ENCODE data around the gene TMEM201.

Gene TMEM201

DNA sequence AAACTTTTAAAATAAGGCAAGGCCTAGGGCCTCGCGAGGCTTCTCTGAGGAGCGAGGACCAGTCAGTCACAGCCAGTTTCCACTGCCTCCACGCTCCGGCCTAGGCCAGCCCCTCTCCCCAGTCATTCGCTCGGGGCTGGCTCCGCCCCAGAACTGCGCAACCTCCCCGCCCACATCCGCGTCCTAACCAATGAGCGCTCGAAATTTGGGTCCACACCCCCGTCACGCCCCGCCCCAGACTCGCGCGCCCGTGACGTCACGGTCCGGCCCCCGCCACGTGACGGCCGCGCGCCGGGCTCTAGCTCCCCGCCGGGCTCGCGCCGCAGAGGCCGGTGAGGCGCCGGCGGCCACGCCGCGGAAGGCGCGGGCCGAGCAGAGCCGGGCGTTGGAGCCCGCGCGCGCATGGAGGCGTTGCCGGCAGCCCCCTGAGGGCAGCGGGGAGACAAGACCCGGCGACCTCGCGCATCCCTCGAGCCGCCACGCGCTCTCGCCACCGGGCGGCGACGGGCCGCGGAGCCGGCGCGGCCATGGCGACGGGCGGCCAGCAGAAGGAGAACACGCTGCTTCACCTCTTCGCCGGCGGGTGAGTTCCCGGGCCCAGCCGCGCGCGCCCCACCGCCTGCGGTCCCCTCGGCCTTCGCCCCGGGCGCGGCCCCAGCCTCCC, 49.4 kb upstream of the TMEM201 start, which contains the start of gene SLC25A33 (continued):
- TF ChIP-seq, protein P1, sequence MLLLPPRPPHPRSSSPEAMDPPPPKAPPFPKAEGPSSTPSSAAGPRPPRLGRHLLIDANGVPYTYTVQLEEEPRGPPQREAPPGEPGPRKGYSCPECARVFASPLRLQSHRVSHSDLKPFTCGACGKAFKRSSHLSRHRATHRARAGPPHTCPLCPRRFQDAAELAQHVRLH (tag by site-specific recombination; IDR thresholded peaks at IDR 0.05) = no peak
- TF ChIP-seq RBAK (tag by site-specific recombination; IDR thresholded peaks at IDR 0.05) (no peak), ZNF132 (tag by site-specific recombination; IDR thresholded peaks at IDR 0.05; ENCODE audit: borderline replicate concordance) (no peak), ZNF561 (tag by site-specific recombination; IDR thresholded peaks at IDR 0.05; ENCODE audit: borderline replicate concordance) (peak; percentile 50; the same call in 1 of the 2 replicates)
- TF ChIP-seq, protein P2, sequence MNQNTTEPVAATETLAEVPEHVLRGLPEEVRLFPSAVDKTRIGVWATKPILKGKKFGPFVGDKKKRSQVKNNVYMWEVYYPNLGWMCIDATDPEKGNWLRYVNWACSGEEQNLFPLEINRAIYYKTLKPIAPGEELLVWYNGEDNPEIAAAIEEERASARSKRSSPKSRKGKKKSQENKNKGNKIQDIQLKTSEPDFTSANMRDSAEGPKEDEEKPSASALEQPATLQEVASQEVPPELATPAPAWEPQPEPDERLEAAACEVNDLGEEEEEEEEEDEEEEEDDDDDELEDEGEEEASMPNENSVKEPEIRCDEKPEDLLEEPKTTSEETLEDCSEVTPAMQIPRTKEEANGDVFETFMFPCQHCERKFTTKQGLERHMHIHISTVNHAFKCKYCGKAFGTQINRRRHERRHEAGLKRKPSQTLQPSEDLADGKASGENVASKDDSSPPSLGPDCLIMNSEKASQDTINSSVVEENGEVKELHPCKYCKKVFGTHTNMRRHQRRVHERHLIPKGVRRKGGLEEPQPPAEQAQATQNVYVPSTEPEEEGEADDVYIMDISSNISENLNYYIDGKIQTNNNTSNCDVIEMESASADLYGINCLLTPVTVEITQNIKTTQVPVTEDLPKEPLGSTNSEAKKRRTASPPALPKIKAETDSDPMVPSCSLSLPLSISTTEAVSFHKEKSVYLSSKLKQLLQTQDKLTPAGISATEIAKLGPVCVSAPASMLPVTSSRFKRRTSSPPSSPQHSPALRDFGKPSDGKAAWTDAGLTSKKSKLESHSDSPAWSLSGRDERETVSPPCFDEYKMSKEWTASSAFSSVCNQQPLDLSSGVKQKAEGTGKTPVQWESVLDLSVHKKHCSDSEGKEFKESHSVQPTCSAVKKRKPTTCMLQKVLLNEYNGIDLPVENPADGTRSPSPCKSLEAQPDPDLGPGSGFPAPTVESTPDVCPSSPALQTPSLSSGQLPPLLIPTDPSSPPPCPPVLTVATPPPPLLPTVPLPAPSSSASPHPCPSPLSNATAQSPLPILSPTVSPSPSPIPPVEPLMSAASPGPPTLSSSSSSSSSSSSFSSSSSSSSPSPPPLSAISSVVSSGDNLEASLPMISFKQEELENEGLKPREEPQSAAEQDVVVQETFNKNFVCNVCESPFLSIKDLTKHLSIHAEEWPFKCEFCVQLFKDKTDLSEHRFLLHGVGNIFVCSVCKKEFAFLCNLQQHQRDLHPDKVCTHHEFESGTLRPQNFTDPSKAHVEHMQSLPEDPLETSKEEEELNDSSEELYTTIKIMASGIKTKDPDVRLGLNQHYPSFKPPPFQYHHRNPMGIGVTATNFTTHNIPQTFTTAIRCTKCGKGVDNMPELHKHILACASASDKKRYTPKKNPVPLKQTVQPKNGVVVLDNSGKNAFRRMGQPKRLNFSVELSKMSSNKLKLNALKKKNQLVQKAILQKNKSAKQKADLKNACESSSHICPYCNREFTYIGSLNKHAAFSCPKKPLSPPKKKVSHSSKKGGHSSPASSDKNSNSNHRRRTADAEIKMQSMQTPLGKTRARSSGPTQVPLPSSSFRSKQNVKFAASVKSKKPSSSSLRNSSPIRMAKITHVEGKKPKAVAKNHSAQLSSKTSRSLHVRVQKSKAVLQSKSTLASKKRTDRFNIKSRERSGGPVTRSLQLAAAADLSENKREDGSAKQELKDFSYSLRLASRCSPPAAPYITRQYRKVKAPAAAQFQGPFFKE (tag by site-specific recombination; IDR thresholded peaks at IDR 0.05; ENCODE audit: borderline replicate concordance) = no peak

DNA sequence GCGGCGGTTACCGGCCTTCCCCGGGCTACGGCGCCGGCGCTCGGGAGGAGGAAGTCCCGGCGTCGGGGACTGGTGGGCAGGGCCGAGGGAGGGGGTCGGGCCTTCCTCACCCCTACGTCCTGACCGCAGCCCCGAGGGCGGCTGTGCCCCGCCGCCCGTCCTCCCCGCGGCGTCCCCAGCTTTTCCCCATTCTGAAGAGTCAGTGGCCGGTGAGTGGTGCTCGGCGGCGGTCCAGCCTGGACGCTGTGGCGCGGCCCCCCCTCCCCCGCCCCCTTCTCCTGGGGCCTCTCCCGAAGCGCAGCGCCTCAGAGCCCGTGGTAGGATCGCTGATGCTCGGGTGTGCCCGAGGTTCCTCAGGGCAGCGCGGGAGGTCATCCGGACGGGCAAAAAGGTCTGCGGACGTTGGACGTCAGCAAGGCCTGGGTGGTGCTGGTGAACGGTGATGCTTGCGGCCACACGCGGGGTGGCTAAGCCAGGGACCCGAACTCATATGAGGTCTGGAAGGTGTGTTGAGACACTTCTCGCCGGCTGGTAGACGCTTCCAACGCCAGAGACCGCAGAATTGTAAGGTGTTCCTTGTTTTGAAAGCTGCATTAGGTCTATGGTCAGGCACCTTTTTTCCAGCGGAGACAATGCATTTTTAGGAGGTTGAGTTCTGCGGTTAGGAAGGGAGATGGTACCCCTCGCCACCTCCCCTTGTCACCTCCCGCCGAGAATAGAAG, 48.7 kb upstream of the TMEM201 start:
- ChIA-PET POLR2A (interaction anchor here (0.6 to 1.1 kb wide), 5 partner anchors 11 to 666 kb away, joined by 3 to 6 read pairs (median 3); no protein-coding TSS in a partner anchor), CTCF (interaction anchor here (0.6 to 1.3 kb wide), 8 partner anchors 33 to 837 kb away, joined by 3 to 7 read pairs (median 4); no protein-coding TSS in a partner anchor)
- Histone ChIP-seq H3K27ac (ENCODE audit: extremely low read depth, low read depth, low read length) (peak overlapping the region; percentile 86; the same call in 1 of the 2 replicates), H3K4me3 (ENCODE audit: low read depth, low read length) (peak overlapping the region; percentile 82), H3K4me1 (ENCODE audit: control insufficient read depth, insufficient read depth, low read length) (peaks cover 9% of the 10 kb centered on the region), H3K9me3 (ENCODE audit: control insufficient read depth, insufficient read depth, low read depth, low read length) (no peaks in the 10 kb centered on the region), H3K36me3 (ENCODE audit: control insufficient read depth in 2 of 2, insufficient read depth in 1 of 2, low read length in 2 of 2) (no peaks in the 10 kb centered on the region)
- TF ChIP-seq ZFP3 (tag by site-specific recombination; IDR thresholded peaks at IDR 0.05; ENCODE audit: low read depth) (no peak), ZNF792 (tag by site-specific recombination; IDR thresholded peaks at IDR 0.05) (no peak), SP2 (tag by site-specific recombination; IDR thresholded peaks at IDR 0.05) (peak; percentile 69), ZNF433 (tag by site-specific recombination; IDR thresholded peaks at IDR 0.05; ENCODE audit: low read depth) (no peak), ZNF157 (tag by site-specific recombination; IDR thresholded peaks at IDR 0.05) (no peak), MYNN (tag by site-specific recombination; IDR thresholded peaks at IDR 0.05; ENCODE audit: borderline replicate concordance) (no peak), KLF10 (tag by site-specific recombination; IDR thresholded peaks at IDR 0.05) (peak; percentile 73; the same call in 1 of the 2 replicates), ZBTB17 (tag by site-specific recombination; IDR thresholded peaks at IDR 0.05) (peak; percentile 48), BCL11A (tag by site-specific recombination; IDR thresholded peaks at IDR 0.05; ENCODE audit: low read depth) (peak; percentile 70; the same call in 1 of the 2 replicates), ZNF600 (tag by site-specific recombination; IDR thresholded peaks at IDR 0.05) (peak; percentile 81), ZSCAN30 (tag by site-specific recombination; IDR thresholded peaks at IDR 0.05) (no peak; the same call in 1 of the 2 replicates), GLI4 (tag by site-specific recombination; IDR thresholded peaks at IDR 0.05) (no peak), ZBTB8A (tag by site-specific recombination; IDR thresholded peaks at IDR 0.05) (peak; percentile 69), ZNF549 (tag by site-specific recombination; IDR thresholded peaks at IDR 0.05) (no peak), ZNF843 (tag by site-specific recombination; IDR thresholded peaks at IDR 0.05) (no peak), SP3 (tag by site-specific recombination; IDR thresholded peaks at IDR 0.05) (peak; percentile 53)
- TF ChIP-seq, protein P3, sequence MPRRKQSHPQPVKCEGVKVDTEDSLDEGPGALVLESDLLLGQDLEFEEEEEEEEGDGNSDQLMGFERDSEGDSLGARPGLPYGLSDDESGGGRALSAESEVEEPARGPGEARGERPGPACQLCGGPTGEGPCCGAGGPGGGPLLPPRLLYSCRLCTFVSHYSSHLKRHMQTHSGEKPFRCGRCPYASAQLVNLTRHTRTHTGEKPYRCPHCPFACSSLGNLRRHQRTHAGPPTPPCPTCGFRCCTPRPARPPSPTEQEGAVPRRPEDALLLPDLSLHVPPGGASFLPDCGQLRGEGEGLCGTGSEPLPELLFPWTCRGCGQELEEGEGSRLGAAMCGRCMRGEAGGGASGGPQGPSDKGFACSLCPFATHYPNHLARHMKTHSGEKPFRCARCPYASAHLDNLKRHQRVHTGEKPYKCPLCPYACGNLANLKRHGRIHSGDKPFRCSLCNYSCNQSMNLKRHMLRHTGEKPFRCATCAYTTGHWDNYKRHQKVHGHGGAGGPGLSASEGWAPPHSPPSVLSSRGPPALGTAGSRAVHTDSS (tag by site-specific recombination; IDR thresholded peaks at IDR 0.05) = 0 out of 2 replicates have a peak, but pooled peaks have one; percentile 5
- TF ChIP-seq, protein P4, sequence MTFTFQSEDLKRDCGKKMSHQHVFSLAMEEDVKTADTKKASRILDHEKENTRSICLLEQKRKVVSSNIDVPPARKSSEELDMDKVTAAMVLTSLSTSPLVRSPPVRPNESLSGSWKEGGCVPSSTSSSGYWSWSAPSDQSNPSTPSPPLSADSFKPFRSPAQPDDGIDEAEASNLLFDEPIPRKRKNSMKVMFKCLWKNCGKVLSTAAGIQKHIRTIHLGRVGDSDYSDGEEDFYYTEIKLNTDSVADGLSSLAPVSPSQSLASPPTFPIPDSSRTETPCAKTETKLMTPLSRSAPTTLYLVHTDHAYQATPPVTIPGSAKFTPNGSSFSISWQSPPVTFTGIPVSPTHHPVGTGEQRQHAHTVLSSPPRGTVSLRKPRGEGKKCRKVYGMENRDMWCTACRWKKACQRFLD (tag by site-specific recombination; IDR thresholded peaks at IDR 0.05) = no peak
- TF ChIP-seq, protein P5, sequence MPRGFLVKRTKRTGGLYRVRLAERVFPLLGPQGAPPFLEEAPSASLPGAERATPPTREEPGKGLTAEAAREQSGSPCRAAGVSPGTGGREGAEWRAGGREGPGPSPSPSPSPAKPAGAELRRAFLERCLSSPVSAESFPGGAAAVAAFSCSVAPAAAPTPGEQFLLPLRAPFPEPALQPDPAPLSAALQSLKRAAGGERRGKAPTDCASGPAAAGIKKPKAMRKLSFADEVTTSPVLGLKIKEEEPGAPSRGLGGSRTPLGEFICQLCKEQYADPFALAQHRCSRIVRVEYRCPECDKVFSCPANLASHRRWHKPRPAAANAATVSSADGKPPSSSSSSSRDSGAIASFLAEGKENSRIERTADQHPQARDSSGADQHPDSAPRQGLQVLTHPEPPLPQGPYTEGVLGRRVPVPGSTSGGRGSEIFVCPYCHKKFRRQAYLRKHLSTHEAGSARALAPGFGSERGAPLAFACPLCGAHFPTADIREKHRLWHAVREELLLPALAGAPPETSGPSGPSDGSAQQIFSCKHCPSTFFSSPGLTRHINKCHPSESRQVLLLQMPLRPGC (tag by site-specific recombination; IDR thresholded peaks at IDR 0.05) = no peak
